Measurements from ENCODE around the gene SORCS1. TPM values are rescaled to one million over a fixed set of nuclear protein-coding genes. Genes with fewer than 3 reads are reported as not detected.

SORCS1 gene
- total RNA-seq, 4 donors from 2014 or later, result 0.16 to 0.68 (median 0.61) TPM

GRCh38 chr10:107144490-107144889 lies 20.0 kb downstream of the SORCS1 start:
- no peak for TF ChIP-seq CTCF (IDR thresholded peaks at IDR 0.05; ENCODE audit: low read depth)

DNA sequence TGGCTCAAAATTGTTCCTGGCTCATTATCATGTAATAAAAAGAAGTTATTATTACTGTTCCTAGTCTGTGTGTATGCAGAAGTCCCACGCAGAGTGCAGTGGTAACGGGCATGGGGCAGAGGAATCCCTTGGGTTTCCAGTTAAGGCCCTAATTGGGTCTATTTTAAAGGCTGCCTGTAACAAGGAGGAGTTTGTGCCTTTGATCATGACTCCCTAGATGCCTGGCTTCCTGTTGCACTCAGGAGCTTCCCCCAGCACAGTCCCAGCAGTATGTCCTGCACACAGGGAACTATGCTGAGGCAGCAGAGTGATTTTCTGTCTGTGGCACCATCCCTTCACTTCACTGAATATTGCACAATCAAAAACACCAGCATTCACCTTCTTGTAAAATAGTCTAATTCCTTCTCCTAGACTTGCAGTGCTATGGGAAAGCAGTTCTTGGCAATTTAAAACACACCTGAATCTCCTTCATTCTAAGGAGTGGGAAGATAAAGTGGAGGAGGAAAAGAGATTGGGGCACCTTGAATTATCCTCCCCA lies 22.9 kb downstream of the SORCS1 start:
- TF ChIP-seq CTCF (IDR thresholded peaks at IDR 0.05; ENCODE audit: low read depth), result no peak

- no peak for TF ChIP-seq CTCF (IDR thresholded peaks at IDR 0.05; ENCODE audit: low read depth)
Measured at GRCh38 chr10:107139237-107139636, 25.3 kb downstream of the SORCS1 start.

- TF ChIP-seq CTCF (IDR thresholded peaks at IDR 0.05; ENCODE audit: low read depth), result no peak
Measured at GRCh38 chr10:107133656-107134055, 30.9 kb downstream of the SORCS1 start.

DNA sequence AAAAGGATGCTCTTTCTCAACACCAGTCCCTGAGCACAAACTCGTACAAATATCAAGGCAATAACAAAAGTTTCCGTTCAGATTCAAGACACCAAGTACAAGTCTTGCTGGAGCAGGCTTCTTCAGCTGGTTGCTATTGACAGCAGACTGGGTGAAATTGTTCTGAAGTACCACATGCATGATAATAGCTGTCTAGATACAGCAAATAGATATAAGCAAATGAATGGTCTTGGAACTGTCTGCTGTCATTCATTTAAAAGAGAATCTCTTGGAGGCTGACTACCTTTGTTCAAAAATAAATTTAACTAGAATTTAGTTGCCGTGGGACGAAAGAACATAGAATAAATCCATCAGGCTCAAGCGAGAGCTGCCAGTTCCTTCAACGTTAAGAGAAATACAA lies 35.5 kb downstream of the SORCS1 start:
- no peak for TF ChIP-seq CTCF (IDR thresholded peaks at IDR 0.05; ENCODE audit: low read depth)

DNA sequence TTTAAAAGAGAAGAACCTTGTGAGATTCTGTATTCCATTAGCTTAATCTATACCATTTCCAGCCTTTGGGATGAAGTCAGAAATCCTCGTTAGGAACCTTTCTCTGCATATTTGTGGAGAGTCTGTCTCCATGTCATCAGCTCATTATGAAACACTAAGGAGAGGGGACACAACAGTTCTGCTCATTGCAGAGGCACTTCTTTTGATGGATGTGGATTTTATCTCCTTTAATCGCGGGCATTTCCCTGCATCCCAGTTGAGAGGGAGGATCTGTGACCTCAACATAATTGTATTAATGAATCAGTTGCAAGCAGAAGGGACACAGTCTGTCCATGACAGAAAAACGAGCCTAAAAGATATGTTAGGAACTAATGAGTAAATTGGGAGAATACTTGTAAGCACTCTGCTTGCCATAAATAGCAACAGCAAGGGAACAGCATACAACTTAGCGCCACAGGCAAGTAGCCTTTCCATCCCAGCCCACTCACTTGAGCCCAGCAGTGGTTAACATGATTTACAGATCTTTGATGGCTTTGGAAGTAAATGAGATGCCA lies 37.9 kb downstream of the SORCS1 start:
- no peak for TF ChIP-seq CTCF (IDR thresholded peaks at IDR 0.05; ENCODE audit: low read depth)

DNA sequence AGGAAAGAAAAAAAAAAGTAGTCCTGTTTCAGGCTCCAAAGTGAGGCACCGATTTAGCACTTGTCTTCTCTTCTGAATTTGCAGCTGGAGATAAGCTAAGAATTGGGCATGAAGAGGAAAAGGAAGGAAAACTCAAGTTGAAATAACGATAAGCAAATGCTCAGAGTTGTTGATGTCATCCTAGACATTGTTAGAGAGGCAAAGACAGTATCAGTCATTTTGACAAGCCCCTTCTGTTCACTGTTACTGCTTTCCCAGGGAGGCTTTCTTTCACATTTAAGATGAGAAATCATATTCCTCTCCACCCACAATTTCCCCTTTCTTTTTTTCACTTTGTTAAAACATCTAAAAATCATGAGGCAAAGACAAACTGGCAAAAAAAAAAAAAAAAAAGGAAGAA lies 41.8 kb downstream of the SORCS1 start:
- no peak for TF ChIP-seq CTCF (IDR thresholded peaks at IDR 0.05; ENCODE audit: low read depth)
